ENCODE data around the gene TOMM7.
"Not testable (repeated sequence)": the region's sequence is repeated elsewhere in the genome, so short reads cannot be mapped to it uniquely, and the experiment has no call there.

- TF ChIP-seq CTCF (IDR thresholded peaks at IDR 0.05); POLR2A (IDR thresholded peaks at IDR 0.05; ENCODE audit: low read length); NFE2L2 (conservative IDR thresholded peaks at IDR 0.05; ENCODE audit: low read length); CHD4 (IDR thresholded peaks at IDR 0.05; ENCODE audit: borderline replicate concordance); CHD2 (IDR thresholded peaks at IDR 0.05; ENCODE audit: low read length, partially characterized antibody); SREBF2 (IDR thresholded peaks at IDR 0.05); USF2 (IDR thresholded peaks at IDR 0.05); RAD21 (conservative IDR thresholded peaks at IDR 0.05 in 1 of 2, IDR thresholded peaks at IDR 0.05 in 1 of 2); RCOR1 (IDR thresholded peaks at IDR 0.05; ENCODE audit: low read depth, low read length): not testable (repeated sequence)
These were observed 32.0 kb downstream of the TOMM7 start for GRCh38 chr7:22790640-22791039.
